HCT116 (cell line): ENCODE measurements around the gene GNAT2. TPM values are rescaled to one million over a fixed set of nuclear protein-coding genes. Genes with fewer than 3 reads are reported as not detected.

Experiments
- microRNA counts: library from miRNA; unstranded; fragments of <30 nt; microRNA quantifications from one replicate; lab custom pipeline; 2015
- total RNA-seq: library from RNA; stranded (reverse); gene quantifications from one replicate; pipeline ENCODE4 v1.2.1, GENCODE V29; 2021; ENCODE audit not compliant: unreplicated experiment

GNAT2 gene
- total RNA-seq, 1 experiment from 2014 or later: 0.76 TPM

MicroRNAs within 50 kb of the gene (microRNA counts, 767-probe panel; counts per million panel counts)
- microRNA hsa-miR-197-3p (lab: Ali Mortazavi, UCI): not detected

Other genes starting within 250 kb of the GNAT2 start
- gene SORT1, start 221.7 kb downstream of the GNAT2 start, total RNA-seq: 20.2 TPM
- gene PSMA5, start 193.2 kb downstream of the GNAT2 start, total RNA-seq: 169 TPM
- 1.3 TPM for gene SYPL2, start 153.1 kb downstream of the GNAT2 start, total RNA-seq
- gene ATXN7L2, start 135.7 kb downstream of the GNAT2 start, total RNA-seq: 7.2 TPM
- 5.9 TPM for gene CYB561D1, start 125.5 kb downstream of the GNAT2 start, total RNA-seq
- gene AMIGO1, start 109.9 kb downstream of the GNAT2 start, total RNA-seq: 0.10 TPM
- gene GPR61, start 79.7 kb downstream of the GNAT2 start, total RNA-seq: not detected
- 9.5 TPM for gene GNAI3, start 71.0 kb downstream of the GNAT2 start, total RNA-seq
- 69.9 TPM for gene AMPD2, start 221 bp upstream of the GNAT2 start, total RNA-seq
- gene GSTM4, start 36.5 kb upstream of the GNAT2 start, total RNA-seq: 15.9 TPM
- gene GSTM2, start 48.4 kb upstream of the GNAT2 start, total RNA-seq: 5.9 TPM
- not detected for gene GSTM1, start 68.2 kb upstream of the GNAT2 start, total RNA-seq
- not detected for gene GSTM5, start 92.6 kb upstream of the GNAT2 start, total RNA-seq
- 0.39 TPM for gene GSTM3, start 121.4 kb upstream of the GNAT2 start, total RNA-seq
- 0.96 TPM for gene EPS8L3, start 144.3 kb upstream of the GNAT2 start, total RNA-seq